Activated T-cell treated with anti-CD3 and anti-CD28 coated beads for 24 hours (primary cell): ENCODE measurements around the gene ATXN10.
"Not testable (repeated sequence)": the region's sequence is repeated elsewhere in the genome, so short reads cannot be mapped to it uniquely, and the experiment has no call there.

Experiments used
- DNase-seq: peaks from one replicate; pipeline ENCODE4 v3.0.0-alpha.2; 2020; ENCODE audit warnings: low read depth

The ATXN10 gene

DNA sequence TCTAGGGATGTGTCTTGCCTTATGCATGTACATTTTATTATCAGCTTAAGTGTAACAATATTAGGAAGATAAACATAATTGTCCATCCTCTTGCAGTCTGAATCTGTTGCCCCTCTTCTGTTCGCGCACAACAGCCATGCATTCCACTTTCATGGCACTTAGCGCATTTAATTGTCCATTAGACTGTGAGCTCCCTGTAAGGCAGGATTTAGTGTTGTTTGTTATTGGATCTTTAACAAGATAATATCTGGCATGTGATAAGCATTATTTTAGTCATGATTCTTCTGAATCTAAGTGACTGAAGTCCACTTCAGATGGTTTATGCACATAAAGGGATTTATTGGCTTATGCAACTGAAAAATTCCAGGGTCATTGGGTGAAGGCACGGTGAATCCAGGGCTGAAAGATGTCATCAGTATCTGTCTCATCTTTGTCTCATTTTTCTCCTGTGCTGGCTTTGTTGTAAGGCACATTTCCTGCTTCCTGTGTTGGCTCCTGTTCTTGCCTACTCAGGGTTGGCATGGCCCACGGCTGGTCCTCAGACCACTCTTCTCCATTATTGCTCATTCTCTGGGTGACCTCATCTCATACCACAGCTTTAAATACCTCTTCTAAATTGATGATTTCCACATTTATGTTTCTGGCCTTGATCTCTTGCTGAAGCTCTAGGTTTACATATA is 37.6 kb downstream of the ATXN10 start:
- DNase-seq, result no peak

GRCh38 chr22:45709866-45710265 is 38.2 kb downstream of the ATXN10 start:
- no peak for DNase-seq

DNA sequence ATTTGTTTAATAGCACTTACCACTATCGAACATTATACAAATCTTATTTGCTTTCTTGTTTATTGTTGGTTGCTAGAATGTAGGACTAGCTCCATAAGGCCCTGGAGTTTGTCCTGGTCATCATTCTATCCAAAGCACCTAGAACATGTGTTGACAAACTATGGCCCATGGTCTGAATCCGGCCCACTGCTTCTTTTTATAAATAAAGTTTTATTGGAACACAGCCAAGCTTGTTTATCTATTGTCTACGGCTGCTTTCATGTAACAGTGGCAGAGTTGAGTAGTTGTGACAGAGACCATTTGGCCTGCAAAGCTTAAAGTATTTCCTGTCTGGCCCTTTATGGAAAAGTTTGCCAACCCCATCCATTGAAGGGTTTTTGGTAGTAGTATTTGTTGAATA is 38.8 kb downstream of the ATXN10 start:
- DNase-seq, result no peak

DNA sequence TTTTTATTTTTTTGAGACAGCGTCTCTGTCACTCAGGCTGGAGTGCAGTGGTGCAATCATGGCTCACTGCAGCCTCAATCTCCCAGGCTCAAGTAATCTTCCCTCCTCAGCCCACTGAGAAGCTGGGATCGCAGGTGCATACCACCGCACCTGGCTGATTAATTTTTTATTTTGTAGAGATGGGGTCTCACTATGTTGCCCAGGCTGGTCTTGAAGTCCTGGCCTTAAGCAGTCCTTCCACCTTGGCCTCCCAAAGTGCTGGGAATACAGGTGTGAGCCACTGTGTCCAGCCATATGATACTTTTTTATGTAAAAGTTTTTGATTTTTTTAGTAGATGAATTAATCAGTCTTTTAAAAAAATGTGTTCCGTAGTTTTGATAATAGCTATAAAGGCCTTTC is 42.8 kb downstream of the ATXN10 start:
- DNase-seq, result not testable (repeated sequence)

DNA sequence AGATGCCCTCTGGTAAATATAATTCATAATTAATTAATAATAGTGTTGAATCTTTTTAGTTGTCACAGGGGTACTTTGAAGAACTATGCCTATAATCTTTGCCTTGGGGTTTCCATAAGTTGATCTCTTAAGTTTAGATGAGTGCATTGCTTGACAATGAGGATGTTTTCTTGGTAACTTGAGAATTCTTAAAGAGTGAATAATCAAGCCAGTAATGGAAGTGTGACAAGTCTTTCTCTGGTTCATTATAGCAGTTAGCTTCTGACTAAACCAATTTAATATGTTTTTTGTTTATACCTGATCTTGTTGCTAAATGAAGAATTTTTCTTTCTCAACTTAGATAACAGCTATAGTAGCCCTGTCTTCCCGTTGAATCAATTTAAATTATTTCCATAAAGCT is 46.2 kb downstream of the ATXN10 start:
- DNase-seq, result no peak

- DNase-seq, result no peak
Measured at GRCh38 chr22:45718391-45718790, 46.8 kb downstream of the ATXN10 start.

- no peak for DNase-seq
Measured at GRCh38 chr22:45720839-45721378, 49.3 kb downstream of the ATXN10 start.

- no peak for DNase-seq
Measured at GRCh38 chr22:45722006-45722405, 50.4 kb downstream of the ATXN10 start.

GRCh38 chr22:45726081-45726480 is 54.4 kb downstream of the ATXN10 start:
- DNase-seq, result no peak

- DNase-seq, result no peak
Measured at GRCh38 chr22:45731041-45731797, 59.6 kb downstream of the ATXN10 start.

- no peak for DNase-seq
Measured at GRCh38 chr22:45731798-45732495, 60.3 kb downstream of the ATXN10 start.

GRCh38 chr22:45735273-45735672 is 63.6 kb downstream of the ATXN10 start:
- no peak for DNase-seq

DNA sequence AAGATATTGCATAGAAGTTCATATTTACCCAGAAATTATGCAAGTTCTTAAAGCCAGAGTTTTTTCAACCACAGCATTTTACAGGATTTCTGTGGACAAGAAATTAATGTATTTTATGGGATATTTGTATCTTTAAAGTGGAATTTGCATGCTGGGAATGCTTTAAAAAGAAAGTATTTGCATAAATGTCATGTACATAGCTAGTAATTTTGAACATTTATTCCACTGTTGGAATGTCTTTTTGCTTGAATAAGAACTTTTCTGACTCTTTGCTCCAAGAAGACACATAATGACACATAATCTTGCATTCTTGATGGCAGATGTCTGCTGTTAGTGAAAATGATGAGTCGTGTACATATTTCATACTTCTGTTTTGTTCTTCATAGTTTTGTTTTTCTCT is 66.6 kb downstream of the ATXN10 start:
- no peak for DNase-seq

- no peak for DNase-seq
Measured at GRCh38 chr22:45740236-45740635, 68.6 kb downstream of the ATXN10 start.

DNA sequence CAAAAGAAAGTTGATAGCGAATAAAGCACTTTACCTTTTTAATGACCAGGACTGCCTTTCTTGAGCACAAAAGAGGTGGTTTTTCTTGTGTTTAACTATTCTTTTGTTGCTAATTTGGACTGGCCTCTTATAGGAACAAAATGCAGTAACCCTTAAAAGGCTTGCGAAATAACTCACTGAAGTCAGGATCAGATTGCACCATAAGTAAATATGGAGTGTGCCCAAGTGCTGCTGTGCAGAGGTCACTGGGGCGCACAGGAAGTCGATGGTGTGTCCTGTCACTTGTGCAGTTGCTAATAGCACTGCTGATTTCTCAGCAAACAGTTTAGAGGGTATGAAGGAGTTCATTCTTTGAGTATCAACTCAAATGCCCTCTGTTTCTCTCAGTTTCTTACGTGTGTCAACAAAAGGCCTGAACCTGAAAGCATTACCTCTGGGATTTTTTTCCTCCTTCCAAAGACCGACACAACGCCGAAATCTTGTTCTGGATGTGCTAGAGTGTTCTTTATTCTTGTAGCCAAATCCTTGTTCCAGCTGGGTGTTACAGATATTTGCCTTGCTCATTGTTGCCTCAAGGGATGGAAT is 71.3 kb downstream of the ATXN10 start:
- no peak for DNase-seq

DNA sequence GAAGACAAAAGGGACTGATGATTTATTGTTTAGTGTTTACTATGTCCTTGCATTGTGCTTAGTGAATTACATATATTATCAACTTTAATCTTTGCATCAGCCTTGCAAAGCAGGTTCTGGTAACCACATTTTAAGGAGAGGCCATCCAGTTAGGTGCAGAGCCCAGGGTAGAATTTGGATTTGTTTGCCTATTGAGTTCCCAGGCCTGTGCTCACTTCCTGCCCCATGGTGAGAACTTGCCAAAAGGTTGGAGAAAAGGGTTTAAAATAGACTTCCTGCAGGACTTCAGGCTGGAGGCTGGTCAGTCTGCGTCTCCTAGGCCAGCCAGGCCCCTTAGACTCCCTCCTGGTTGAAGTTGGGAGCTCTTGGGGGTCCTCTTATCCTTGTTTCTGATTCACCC is 72.1 kb downstream of the ATXN10 start:
- DNase-seq, result no peak

DNA sequence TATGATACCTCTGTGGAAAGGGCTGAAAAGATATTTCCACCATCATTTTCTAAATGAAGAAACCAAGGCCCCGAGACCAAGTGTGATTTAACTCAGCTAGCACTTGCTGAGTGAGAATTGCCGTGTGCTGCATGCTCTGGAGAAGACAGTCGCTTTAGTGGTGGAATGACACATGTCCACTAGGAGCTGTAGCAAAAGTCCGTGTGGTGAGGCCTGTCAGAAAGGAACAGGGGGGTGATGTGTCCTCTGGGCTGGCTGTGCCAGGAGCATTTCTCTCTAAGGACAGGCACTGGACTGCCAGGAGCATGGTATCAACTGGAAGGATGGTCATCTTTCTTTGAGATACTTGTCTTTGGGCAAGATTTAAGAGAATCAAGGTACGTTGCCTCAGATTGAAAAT is 72.8 kb downstream of the ATXN10 start:
- DNase-seq, result no peak

GRCh38 chr22:45750626-45751025 is 79.0 kb downstream of the ATXN10 start:
- DNase-seq, result no peak

DNA sequence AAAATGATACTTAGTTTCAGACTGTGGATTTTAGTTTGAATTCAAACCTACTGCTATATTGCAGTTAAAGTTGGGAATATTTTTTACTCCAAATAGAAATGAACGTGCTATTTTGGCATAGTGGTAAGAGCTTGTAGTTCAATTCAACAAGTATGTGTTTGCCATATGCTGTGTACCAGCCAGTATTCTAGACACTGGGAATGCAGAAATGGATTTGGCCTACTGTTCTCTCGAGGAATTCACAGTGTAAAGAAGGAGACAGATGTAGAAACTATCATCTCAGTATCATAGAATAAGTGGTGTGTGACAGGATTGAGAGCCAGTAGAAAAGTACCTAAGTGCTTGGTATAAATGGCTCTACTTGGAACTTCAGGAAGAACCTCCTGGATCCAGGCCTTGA is 80.4 kb downstream of the ATXN10 start:
- DNase-seq, result no peak

GRCh38 chr22:45754822-45755221 is 83.2 kb downstream of the ATXN10 start:
- DNase-seq, result no peak

DNA sequence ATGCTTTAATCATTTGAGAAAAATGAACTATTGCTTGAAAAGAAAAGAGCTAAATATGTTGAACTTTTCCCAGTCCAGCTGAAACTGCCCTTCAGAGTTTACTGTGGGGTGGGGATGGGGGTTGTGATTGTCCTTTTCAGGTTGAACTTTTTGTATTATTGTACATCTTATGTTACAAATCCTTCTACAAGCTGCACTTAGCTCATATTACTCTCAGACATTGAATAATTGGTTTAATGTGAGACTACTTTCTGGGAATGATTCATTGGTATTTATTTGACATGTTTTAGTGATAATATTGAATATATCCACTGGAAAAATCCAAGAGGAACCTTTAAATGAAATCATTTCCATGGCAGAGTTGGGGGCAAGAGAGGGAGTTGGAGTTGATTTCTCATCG is 84.9 kb downstream of the ATXN10 start:
- DNase-seq, result no peak

- DNase-seq, result no peak
Measured at GRCh38 chr22:45757068-45757467, 85.4 kb downstream of the ATXN10 start.

- no peak for DNase-seq
Measured at GRCh38 chr22:45757936-45758335, 86.3 kb downstream of the ATXN10 start.
